H4 (cell line): Measurements from ENCODE around the gene LCNL1. TPM values are rescaled to one million over a fixed set of nuclear protein-coding genes. Genes with fewer than 3 reads are reported as not detected.

ENCODE experiments used
- DNase-seq: peaks from one replicate; pipeline ENCODE4 v3.0.0-alpha.2; 2015; ENCODE audit warnings: low spot score
- total RNA-seq: library from RNA; depleted of rRNA; stranded (reverse); fragments of >200 nt; shearing (Covaris generic); gene quantifications from 2 replicates; pipeline ENCODE4 v1.2.3, GENCODE V29; 2014

The LCNL1 gene
- total RNA-seq, 1 experiment from 2014 or later: not detected

GRCh38 chr9:136947028-136947891 lies 35.5 kb upstream of the LCNL1 start:
- DNase-seq: no peak

GRCh38 chr9:136947955-136948510 lies 34.8 kb upstream of the LCNL1 start:
- DNase-seq: no peak

DNA sequence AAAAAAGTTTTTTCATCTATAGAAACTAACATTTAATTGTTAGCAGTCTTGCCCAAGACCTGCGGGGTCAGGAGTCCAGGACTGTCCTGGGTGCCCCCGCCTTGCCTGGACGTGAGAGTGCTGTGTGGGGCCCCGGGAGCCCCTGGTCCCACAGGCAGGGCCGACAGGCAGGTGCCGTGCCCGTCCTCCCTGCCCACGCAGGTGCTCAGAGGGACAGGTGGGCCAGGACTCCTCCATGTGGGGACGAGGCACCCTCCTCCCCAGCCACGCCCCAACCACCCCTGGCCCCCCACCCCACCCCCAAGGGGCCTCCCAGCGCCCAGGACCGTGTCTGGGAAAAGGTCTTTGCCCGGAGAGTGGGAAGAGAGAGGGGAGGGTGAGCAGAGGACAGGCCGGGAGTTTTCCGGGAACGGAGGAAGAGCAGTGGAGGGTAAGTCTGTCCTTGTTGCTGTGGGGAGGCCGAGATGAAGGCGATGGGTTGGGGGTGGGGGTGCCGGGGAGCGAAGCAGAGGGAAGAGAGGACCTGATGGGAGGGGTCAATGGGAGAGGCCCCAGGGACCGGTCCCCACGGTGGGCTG lies 33.5 kb upstream of the LCNL1 start:
- no peak for DNase-seq

DNA sequence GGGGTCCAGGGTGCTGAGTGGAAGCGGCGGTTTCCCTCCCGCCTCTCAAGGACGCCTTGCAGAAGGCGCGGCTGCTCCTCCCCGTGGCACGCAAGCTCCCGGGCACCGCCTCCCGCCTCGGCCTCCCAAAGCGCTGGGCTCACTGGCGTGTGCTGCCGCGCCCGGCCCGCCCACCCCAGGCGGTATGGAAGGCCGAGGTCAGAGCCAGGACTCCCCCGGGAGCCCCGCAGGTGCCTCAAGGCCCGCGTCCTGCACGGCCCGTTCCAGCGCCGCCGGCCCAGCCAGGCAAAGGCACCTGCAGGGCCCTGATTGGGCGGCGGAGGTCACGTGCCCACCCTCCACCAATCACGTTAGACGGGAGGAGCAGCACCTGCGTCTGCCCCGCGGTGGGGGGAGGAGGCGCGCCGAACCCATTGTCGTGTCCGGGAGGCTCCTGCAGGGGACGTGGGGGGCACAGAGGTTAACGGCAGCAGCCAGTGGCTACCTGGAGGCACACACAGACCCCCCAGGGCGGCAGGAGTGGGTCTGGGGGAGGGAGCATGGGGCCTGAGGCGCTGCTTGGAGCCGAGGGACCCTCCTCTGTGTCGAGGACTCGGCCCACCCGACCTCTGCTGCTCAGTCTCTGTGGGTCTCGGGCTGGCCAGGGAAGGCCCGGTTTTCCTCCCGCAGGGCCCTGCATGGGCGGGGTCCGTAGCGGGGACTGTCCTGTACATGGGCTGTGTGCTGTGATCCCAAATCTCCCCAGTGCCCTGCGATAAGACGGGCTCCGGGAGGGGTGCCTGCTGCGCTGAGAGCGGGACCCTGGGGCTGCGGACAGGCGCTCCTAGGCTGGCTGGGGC lies 32.8 kb upstream of the LCNL1 start:
- peak; percentile 86 for DNase-seq

GRCh38 chr9:136950656-136951276 lies 32.0 kb upstream of the LCNL1 start:
- no peak for DNase-seq

DNA sequence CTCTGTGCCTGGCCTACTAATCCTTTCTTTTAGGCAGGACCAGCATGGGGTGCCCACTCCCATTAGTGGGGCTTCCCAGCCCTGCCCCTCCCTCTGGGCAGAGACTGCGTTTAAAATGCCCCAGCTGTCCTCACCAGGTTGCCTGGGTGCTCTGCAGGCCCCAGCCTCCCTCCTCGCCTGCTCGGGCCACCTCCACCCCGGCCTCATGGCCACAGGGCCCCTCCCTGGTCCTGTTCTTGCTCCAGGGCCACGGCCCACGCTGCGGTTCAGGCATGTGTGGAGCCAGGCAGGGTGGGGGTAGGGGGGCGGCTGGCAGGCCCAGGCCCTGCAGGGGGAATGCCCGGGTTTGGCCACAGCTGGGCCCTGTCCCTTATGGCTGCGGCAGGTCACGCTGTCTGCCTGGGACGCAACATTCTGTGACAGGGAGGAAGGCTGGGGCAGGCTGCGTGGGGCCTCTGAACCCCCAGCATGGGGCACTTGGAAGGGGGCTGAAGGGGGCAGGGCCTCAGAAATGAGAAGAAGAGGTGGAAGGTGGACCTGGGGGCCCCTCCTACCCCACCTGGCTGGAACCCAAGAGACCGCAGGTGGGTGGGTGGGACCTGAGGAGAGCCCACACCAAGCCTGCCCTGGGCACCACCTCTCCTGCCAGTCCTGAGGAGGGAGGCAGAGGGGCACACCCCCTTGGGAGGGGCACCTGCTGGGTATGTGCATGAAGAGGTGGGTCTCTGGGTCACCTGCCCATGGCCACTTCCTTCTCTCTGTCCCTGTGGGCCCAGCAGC lies 31.1 kb upstream of the LCNL1 start, which contains the start of gene LCN12:
LCN12 (plus strand) TSS at position 733 of the 780 bp plus-strand sequence. CDS start 55 bp downstream, outside the sequence.
- no peak for DNase-seq

DNA sequence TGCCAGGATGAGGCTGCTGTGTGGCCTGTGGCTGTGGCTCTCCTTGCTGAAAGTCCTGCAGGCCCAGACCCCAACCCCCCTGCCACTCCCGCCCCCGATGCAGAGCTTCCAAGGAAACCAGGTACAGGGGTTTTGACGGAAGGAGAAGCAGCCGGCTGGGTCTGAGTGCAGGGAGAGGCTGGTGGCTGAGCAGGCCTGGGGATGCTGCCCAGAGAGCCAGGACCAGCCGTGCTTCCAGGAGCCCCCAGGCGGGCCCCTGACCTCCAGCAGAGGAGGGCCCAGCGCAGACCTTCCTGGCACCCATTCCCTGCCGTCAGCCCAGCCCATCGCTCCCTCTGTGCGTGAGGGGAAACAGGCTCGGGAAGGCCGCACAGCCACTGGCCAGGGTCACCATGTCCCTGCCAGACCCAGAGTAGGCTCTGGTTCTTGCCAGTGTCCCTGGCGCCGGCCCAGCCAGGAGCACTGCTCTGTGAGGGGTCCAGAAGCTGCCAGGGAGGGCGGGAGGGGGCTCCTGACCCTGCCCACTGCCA lies 30.4 kb upstream of the LCNL1 start:
- DNase-seq: no peak

GRCh38 chr9:136952876-136953770 lies 29.7 kb upstream of the LCNL1 start:
- DNase-seq: no peak

- no peak for DNase-seq
These were observed 29.0 kb upstream of the LCNL1 start for GRCh38 chr9:136953771-136954269.

DNA sequence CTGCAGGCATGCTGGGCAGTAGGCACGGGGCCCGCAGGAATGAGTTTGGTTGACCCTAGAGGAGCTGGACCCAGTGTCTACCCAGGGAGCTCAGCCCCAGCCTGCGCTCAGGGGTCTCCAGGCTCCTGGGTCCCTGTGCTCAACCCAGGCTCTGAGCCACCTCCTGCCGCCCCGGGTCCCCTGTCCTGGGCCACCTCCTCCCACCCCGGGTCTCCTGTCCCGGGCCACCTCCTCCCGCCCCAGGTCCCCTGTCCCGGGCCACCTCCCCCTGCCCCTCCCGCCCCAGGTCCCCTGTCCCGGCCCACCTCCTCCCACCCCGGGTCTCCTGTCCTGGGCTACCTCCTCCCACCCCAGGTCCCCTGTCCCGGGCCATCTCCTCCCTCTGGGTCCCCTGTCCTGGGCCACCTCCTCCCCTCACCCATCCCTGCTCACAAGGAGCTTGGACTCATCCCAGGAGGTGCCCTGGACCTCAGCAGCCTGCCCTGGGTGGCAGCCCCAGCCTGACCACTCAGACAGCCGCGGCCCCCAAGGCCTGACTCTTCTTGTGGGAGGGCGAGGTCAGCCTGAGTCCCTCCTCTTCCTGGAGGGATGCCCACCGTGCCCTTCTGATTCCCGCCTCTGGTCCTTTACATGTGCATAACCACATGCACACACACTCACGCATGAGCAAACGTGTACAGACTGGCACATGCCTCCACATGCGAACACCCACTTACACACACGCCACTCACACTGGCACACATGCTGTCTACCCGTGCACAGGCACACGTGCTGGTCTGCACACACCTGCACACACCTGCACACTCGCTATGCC lies 28.3 kb upstream of the LCNL1 start:
- no peak for DNase-seq

GRCh38 chr9:136955202-136955942 lies 27.4 kb upstream of the LCNL1 start:
- DNase-seq: no peak

GRCh38 chr9:136955943-136956335 lies 26.9 kb upstream of the LCNL1 start:
- no peak for DNase-seq

DNA sequence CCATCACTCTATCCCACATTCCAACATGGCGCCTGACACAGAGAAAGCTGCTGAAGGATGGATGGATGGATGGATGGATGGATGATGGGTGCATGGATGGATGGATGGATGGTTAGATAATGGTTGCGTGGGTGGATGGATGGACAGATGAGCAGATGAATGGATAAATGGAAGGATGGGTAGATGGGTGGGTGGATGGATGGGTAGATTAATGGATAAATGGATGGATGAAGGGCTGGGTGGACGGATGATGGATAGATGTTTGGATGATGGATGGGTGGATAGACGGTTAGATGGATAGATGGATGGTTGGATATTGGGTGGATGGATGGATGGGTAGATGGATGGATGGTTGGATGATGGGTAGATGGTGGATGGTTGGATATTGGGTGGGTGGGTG lies 26.2 kb upstream of the LCNL1 start:
- no peak for DNase-seq

DNA sequence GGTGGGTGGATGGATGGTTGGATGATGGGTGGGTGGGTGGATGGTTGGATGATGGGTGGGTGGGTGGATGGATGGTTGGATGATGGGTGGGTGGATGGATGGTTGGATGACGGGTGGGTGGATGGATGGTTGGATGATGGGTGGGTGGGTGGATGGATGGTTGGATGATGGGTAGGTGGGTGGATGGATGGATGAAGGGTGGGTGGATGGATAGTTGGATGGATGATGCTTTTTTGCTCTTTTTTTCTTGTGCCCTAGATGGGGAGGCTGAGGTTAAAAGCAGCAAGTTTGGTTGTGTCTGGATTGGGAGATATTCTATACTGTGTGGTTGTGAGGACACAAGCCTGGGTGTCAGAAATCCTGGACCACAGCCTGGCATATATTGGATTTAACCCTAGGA lies 25.3 kb upstream of the LCNL1 start:
- DNase-seq: no peak

GRCh38 chr9:136957901-136958300 lies 24.9 kb upstream of the LCNL1 start:
- no peak for DNase-seq

DNA sequence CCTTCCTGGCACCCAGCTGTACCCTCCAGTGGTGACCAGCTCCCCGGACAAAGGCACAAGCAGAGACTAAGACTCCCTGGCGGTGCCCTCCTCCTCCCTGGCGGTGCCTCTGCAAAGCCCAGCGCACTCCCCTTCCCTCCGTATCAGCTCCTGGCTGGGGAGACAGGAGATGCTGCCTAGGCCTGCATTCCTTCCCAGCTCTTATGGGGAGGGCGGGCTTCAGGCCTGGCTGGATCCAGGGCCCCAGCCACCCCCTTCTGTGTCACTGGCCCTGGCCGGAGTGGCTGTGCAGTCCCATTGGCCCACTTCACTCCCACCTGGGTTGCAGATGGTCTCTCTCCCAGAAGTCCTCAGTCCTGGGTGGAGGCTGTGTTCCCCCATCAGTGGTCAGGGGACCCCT lies 24.3 kb upstream of the LCNL1 start:
- no peak for DNase-seq
